Sigmoid colon (tissue), 7 donors: ENCODE results near the gene UQCC2. TPM values are rescaled to one million over a fixed set of nuclear protein-coding genes. Genes with fewer than 3 reads are reported as not detected.

Experiments used
- DNase-seq: peaks from one replicate; pipeline ENCODE4 v3.0.0-alpha.2; 2019
- H3K27ac ChIP-seq, 4 donors: fragments of 200-600 bp; sonication (generic); one replicate each; pipeline ENCODE4 v1.5.1; 2016 to 2019; ENCODE audit warnings: mild to moderate bottlenecking in 1 of 4
- H3K27me3 ChIP-seq, 3 donors: fragments of 200-600 bp; sonication (generic); one replicate each; pipeline ENCODE4 v1.5.1; 2019; ENCODE audit warnings: mild to moderate bottlenecking in 1 of 3
- H3K36me3 ChIP-seq, 4 donors: fragments of 200-600 bp; sonication (generic); one replicate each; pipeline ENCODE4 v1.5.1; 2016 to 2019
- H3K4me1 ChIP-seq, 4 donors: fragments of 200-600 bp; sonication (generic); one replicate each; pipeline ENCODE4 v1.5.1; 2017 to 2019
- H3K4me3 ChIP-seq, 4 donors: fragments of 200-600 bp; sonication (generic); one replicate each; pipeline ENCODE4 v1.5.1; 2017 to 2019; ENCODE audit warnings: mild to moderate bottlenecking in 2 of 4, moderate library complexity in 1 of 4
- H3K9me3 ChIP-seq, 4 donors: fragments of 200-600 bp in 3 of 4; sonication (generic) in 3 of 4; one replicate each; pipeline versions ENCODE4 v1.5.1 to v1.6.1; 2013 to 2019
- EP300 ChIP-seq, 4 donors: sonication (generic); formaldehyde crosslinking; IDR thresholded peaks; one replicate each; pipeline ENCODE4 v1.6.1; 2017; ENCODE audit warnings: antibody characterized with exemption in 4 of 4
- POLR2A ChIP-seq, 2 donors: fragments of 450-650 bp; IDR thresholded peaks; one replicate each; pipeline ENCODE4 v1.6.1; 2016; ENCODE audit warnings: antibody characterized with exemption in 2 of 2, mild to moderate bottlenecking in 2 of 2, moderate library complexity in 2 of 2
- POLR2AphosphoS5 ChIP-seq, 4 donors: sonication (generic); formaldehyde crosslinking; IDR thresholded peaks; one replicate each; pipeline ENCODE4 v1.6.1; 2017; ENCODE audit warnings: antibody characterized with exemption in 4 of 4
- WGBS, 2 donors: extraction: QIAGEN DNeasy Blood & Tissue Kit; methylation state at CpG; one replicate each; pipeline ENCODE4 v1.1.7; 2013; 5-methylcytosine and 5-hydroxymethylcytosine counted together
- intact Hi-C: fragments of 100-400 bp; cut with DNase I; formaldehyde crosslinking; loops from one replicate; pipeline ENCODE4 v1.15.1; 2023
- polyA plus RNA-seq, 3 donors: library from polyadenylated mRNA; stranded (reverse); fragments of 200-250 nt; gene quantifications; one replicate each; pipeline ENCODE4 v1.2.3, GENCODE V29; 2013
- total RNA-seq, 4 donors: library from RNA; depleted of rRNA; stranded (reverse); fragments of >200 nt; gene quantifications; one replicate each; pipeline ENCODE4 v1.1.0, GENCODE V29; 2016
- TF ChIP-seq, protein P1 (sequence below), 4 experiments: fragments of 450-650 bp in 3 of 4; fragments of 200-600 bp in 1 of 4; IDR thresholded peaks; one replicate each; pipeline ENCODE4 v1.5.1; 2016 to 2019; ENCODE audit warnings: antibody characterized with exemption in 4 of 4, mild to moderate bottlenecking in 3 of 4, moderate library complexity in 2 of 4
- donor health status: healthy with polysubstance abuse.
- donor health status: Bipolar disorder and iron deficiency.
- donor health status: healthy.

UQCC2 gene
- total and polyA plus RNA-seq, 7 donors, result 9.5 to 90.9 (median 34.9) TPM

DNA sequence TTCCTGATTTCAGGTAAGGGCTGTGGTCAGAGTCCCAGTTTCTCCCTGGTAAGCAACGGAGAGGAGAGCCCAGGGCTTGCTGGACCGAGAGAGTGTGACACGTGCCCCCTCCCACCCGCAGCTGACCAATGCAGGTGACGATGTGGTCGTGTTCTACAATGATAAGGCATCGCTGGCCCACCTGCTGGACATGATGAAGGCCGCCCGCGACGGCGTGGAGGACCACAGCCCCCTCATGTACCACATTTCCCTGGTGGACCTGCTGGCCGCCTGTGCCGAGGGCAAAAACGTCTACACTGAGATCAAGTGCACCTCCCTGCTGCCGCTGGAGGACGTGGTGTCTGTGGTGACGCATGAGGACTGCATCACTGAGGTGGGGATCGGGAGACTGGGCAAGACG, 31.7 kb downstream of the UQCC2 start:
- Histone ChIP-seq H3K9me3 (no peaks in the 10 kb centered on the region), H3K27me3 (peaks cover 0 to 2% (median 0%) of the 10 kb centered on the region in 3 donors), H3K4me3 (no peak overlapping the region), H3K36me3 (peaks cover 0 to 8% (median 0%) of the 10 kb centered on the region in 4 donors), H3K27ac (no peak overlapping the region), H3K4me1 (no peaks in the 10 kb centered on the region)
- no peak for DNase-seq
- TF ChIP-seq POLR2A (IDR thresholded peaks at IDR 0.05), result no peak
- TF ChIP-seq POLR2AphosphoS5 (IDR thresholded peaks at IDR 0.05), result no peak
- TF ChIP-seq, protein P1, sequence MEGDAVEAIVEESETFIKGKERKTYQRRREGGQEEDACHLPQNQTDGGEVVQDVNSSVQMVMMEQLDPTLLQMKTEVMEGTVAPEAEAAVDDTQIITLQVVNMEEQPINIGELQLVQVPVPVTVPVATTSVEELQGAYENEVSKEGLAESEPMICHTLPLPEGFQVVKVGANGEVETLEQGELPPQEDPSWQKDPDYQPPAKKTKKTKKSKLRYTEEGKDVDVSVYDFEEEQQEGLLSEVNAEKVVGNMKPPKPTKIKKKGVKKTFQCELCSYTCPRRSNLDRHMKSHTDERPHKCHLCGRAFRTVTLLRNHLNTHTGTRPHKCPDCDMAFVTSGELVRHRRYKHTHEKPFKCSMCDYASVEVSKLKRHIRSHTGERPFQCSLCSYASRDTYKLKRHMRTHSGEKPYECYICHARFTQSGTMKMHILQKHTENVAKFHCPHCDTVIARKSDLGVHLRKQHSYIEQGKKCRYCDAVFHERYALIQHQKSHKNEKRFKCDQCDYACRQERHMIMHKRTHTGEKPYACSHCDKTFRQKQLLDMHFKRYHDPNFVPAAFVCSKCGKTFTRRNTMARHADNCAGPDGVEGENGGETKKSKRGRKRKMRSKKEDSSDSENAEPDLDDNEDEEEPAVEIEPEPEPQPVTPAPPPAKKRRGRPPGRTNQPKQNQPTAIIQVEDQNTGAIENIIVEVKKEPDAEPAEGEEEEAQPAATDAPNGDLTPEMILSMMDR (IDR thresholded peaks at IDR 0.05), result no peak
- no peak for TF ChIP-seq EP300 (IDR thresholded peaks at IDR 0.05)
- intact Hi-C loops, result no loop called here
- 91 to 92% methylated on average over 20 of the region's 20 CpGs for WGBS, 2 donors

DNA sequence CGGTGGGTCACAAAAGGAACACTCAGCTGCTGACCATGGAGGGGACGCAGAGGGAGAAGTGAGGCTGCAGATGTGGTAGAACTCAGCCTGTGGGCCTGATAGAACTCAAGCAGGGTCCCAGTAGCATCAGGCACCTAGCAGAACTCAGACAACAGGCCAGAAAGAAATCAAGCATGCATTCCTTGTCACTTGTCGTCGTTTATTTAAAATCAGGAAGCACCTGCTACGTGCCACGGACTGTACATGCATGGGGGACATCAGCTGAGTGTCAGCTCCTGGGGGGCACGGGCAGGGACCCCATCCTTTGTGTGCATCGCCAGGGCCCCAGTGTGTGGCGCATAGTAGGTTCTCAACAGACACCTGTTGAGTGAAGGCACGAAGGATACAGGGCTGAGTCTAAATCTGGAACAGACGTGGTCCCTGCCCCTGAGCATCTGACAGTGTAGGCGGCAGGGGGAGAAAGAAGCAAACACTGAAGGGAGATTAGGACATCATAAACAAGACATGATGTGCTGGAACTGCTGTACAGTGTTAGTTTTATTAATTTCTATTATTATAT, 32.5 kb downstream of the UQCC2 start:
- Histone ChIP-seq H3K27me3 (peaks cover 0 to 2% (median 0%) of the 10 kb centered on the region in 3 donors), H3K4me1 (no peaks in the 10 kb centered on the region), H3K9me3 (no peaks in the 10 kb centered on the region), H3K36me3 (peaks cover 0 to 8% (median 0%) of the 10 kb centered on the region in 4 donors), H3K4me3 (no peak overlapping the region), H3K27ac (no peak overlapping the region)
- TF ChIP-seq POLR2AphosphoS5 (IDR thresholded peaks at IDR 0.05), result no peak
- TF ChIP-seq POLR2A (IDR thresholded peaks at IDR 0.05), result no peak
- TF ChIP-seq, protein P1 (IDR thresholded peaks at IDR 0.05), result no peak
- TF ChIP-seq EP300 (IDR thresholded peaks at IDR 0.05), result no peak
- WGBS, 2 donors, result 76 to 89% methylated on average over 12 of the region's 12 CpGs
- no peak for DNase-seq
- intact Hi-C loops, result no loop called here

DNA sequence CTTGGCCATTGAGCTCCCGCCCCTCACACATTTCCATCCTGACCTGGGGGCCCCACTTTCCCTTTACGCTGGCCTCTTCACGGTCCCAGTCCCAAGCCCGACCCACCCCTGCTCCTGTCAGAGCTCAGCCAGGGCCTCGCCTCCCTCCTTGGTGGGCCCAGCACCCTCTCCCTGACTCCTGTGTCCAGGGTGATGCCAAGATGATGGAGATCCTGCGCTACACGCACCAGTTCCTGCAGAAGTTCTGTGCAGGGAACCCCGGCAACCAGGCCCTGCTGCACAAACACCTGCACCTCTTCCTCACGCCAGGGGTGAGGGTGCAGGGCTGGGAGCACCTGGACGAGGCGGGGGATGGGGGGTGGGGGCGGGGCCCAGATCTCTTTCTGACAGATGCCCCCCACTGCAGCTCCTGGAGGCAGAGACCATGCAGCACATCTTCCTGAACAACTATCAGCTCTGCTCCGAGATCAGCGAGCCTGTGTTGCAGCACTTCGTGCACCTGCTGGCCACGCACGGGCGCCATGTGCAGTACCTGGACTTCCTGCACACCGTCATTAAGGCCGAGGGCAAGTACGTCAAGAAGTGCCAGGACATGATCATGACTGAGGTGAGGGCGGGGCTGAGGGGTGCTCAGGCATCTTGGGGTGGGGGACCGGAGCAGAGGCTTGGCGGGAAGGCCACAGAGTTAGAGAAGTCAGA, 33.1 kb downstream of the UQCC2 start:
- peaks cover 0 to 8% (median 0%) of the 10 kb centered on the region in 4 donors for H3K36me3 ChIP-seq
- no peak overlapping the region for H3K27ac ChIP-seq
- peaks cover 0 to 2% (median 0%) of the 10 kb centered on the region in 3 donors for H3K27me3 ChIP-seq

DNA sequence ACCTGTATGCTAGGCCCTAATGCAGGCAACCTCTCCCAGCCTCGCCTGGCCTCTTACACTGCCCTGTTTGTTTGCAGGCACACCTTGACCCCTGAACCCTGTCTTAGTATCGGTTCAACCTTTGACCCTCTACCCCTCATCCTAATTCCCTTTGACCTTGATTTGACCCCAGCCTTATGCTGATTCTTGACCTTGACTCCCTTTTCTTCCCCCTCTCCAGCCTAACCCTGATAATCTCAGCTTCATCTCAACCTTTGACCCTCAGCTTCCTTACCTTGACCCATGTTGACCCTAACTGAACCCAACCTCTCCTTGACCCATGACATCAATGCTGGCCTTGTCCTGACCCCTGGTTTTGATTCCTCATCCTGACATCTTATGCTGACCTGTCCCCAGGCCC, 33.8 kb downstream of the UQCC2 start:
- H3K36me3 ChIP-seq, result peaks cover 0 to 8% (median 0%) of the 10 kb centered on the region in 4 donors
- TF ChIP-seq, protein P1 (IDR thresholded peaks at IDR 0.05), result no peak
- TF ChIP-seq EP300 (IDR thresholded peaks at IDR 0.05), result no peak
- no peak for TF ChIP-seq POLR2A (IDR thresholded peaks at IDR 0.05)
- TF ChIP-seq POLR2AphosphoS5 (IDR thresholded peaks at IDR 0.05), result no peak
- peaks cover 0 to 2% (median 0%) of the 10 kb centered on the region in 3 donors for H3K27me3 ChIP-seq
- H3K27ac ChIP-seq, result no peak overlapping the region
- no peak overlapping the region for H3K4me3 ChIP-seq
- no peaks in the 10 kb centered on the region for H3K9me3 ChIP-seq
- WGBS, 2 donors, result 94 to 98% methylated on average over 2 of the region's 2 CpGs
- intact Hi-C loops, result no loop called here
- peaks cover 0 to 5% (median 0%) of the 10 kb centered on the region in 4 donors for H3K4me1 ChIP-seq
- DNase-seq, result no peak

More for the DNA sequence above, 33.1 kb downstream of the UQCC2 start:
- no peak for DNase-seq
- no peak overlapping the region for H3K4me3 ChIP-seq
- TF ChIP-seq EP300 (IDR thresholded peaks at IDR 0.05), result no peak
- TF ChIP-seq POLR2A (IDR thresholded peaks at IDR 0.05), result no peak
- TF ChIP-seq, protein P1 (IDR thresholded peaks at IDR 0.05), result no peak
- TF ChIP-seq POLR2AphosphoS5 (IDR thresholded peaks at IDR 0.05), result no peak
- WGBS, 2 donors, result 89 to 92% methylated on average over 24 of the region's 24 CpGs
- H3K4me1 ChIP-seq, result no peaks in the 10 kb centered on the region
- intact Hi-C loops, result no loop called here
- no peaks in the 10 kb centered on the region for H3K9me3 ChIP-seq
